DMS114 treated with DMSO at 0.1 percent for 48 hours (cell line): ENCODE results near the gene TSPAN9.

Experiments
- DNase-seq: peaks from one replicate; lab custom pipeline; 2025; ENCODE audit not compliant: unreplicated experiment; lab: John Stamatoyannopoulos, UW

TSPAN9 gene

DNA sequence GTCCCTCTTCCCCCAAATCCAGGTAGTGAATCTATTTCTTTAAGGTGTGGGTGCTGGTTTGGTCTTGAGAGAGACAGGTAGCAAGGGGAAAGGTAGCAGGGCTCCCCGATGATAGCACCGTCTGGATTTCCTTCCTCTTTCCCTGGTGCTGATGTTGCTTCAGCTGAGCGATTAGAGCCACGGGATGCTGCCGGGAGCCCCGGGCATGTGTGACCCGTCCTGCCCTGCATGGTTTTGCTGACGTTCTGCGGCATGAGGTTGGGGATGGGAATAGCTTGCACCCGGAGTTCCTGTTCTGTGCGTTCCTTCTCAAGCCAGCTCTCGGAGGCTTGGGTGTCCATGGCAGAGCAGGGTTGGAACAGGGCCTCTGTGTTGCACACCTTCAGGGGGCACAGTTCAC is 107.3 kb downstream of the TSPAN9 start:
- no peak for DNase-seq

DNA sequence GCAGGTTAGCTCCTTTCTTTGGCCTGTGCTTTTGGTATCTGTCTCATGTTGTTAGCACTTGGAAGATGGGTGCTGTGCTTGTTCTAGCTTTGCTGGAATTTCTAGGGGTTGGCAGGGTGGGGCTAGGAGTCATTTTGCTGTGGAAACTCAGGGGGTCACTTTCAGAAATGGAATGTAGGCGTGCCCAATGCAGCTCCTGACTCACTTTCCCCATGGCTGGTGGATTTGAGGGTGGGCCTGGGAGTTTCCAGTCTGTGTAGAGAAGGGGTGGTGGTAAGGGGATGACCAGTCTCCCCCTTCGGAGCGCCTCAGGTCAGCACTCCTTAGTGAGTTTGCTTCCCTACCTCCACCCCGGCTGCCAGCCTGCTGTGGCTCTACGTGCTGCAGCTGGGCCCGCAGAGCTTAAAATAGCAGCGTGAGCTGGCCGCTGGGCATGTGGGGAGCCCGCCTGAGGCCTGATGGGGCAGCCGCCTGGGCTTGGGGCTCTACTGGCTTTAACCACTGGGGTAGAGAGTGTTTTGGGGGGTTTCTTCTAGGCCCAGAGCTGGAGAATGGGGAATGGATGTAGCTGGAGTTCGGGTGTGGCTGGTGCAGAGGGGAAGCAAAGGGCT is 108.2 kb downstream of the TSPAN9 start:
- no peak for DNase-seq

DNA sequence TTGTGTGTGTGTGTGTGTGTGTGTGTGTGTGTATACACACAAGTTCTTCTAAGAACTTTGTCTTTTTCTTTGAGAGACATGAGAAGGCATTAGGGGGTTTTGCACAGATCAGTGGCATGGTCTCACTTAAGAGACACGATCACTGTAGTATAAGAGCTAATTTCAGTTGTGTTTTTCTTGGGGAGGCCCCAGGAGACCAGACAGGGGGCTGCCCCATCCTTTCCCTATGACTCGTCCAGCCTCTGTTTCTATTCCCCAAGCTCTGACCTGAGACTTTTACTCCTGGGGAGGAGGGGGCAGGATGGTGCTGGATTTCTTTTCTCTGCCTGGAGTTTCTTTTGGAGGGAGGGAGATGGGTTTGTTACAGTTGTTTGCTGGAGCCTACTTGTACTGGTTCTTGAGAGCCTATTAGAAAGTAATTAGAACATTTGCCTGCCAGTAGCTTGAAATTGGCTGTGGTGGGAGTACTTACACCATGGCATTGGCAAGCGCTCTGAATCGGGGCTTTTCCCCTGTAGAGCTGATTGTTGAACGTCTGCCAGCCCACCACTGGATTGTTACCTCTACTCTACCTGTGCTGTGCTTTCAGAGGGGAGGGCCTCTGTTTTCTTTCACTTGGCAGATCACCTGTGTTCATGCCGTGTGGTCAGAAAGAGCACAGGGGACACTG is 109.5 kb downstream of the TSPAN9 start:
- DNase-seq: no peak

DNA sequence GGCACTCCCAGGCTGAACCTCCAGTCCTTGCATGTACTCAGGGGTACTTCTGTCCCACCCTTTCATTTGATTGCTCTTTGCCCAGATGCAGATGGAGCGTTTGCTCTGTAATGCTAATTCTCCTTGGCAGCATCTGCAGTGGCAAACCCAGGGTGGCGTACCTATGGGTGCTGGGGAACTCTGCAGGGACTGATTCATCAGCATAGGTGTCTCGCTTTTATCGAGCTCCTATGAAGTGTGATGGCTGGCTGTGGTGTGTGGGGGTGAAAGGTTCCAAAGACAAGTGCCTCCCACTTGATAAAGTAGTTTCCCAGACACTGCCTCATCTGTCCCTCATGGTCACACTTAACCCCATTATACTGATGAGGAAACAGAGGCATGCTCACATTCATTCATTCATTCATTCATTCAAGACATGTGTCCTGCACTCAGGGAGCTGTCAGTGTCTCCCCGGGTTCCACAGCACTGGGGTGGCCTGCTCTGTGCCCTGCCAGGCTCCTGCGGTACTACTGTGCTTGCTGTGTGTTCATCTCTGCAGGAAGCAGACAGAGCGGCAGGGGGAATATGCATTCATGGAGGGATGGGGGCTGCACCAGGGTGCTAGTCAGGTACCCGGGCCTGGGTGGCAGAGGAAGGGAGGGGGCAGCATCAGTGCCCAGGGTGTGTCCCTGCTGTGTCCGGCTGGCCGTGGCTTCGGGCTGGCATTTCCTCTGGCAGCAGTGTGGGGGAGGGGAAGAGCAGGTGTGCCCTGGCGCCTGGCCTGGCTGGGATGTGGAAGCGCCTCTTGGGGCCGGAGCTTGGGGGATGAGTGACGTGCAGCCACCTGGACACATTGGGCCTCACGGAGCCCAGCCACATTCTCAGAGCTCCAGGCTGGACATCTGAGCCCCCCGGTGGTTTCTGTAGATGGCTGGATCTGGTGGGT is 110.9 kb downstream of the TSPAN9 start:
- DNase-seq: no peak

DNA sequence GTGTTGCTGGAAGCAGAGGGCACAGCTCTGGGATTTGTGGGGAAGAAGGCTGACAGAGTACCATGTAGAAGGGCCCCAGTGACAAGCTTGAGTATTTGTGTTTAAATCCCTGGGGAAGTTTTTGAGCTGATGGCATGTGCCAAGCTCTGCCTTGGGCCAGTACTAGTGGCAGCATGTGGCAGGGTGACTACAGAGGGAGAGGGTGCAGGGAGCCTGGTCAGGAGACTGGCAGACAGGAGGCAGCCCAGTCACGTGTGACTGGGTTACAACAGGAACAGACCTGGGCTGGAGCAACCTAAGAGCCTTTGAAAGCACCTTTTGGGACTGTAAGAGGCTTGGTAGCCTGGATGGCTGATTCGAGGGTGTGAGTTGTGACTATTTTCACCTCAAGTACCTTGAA is 112.1 kb downstream of the TSPAN9 start:
- DNase-seq: no peak

DNA sequence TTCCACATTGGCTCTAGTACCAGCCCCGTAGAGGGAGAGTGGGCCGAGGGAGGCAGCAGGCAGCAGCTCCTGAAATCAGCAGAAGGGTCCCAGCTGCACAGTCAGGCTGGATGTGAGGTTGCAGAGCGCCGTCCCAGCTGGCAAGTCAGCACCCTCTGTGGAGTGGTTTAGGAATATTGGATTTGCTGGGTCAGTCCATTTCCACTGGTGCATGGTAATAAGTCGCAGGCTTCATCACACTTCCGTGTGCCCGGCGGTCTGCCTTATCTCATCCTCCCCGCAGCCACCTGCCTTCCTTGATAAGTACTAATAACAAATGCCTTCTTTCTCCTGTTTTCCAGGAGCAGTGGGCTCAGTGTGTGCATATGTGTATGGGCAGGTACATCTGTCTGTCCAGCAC is 112.9 kb downstream of the TSPAN9 start:
- no peak for DNase-seq

DNA sequence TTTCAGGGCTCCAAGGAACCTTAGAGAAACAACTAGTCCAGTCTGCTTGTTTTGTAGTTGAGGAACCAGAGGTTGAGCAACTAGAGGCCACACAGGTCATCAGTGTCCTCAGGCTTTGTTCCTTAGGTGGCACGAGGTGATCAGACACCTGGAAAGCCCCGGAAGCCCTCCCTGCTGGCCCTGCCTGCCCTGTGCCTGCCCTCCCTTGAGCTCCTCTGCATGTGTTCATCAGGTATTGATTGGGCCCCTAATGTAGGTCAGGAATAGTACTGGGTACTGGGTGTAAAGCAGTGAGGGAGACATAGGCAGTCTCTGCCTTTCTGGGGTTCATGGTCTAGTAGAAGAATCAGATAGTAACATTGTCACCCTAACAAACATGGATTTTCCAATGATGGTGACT is 114.3 kb downstream of the TSPAN9 start:
- no peak for DNase-seq

DNA sequence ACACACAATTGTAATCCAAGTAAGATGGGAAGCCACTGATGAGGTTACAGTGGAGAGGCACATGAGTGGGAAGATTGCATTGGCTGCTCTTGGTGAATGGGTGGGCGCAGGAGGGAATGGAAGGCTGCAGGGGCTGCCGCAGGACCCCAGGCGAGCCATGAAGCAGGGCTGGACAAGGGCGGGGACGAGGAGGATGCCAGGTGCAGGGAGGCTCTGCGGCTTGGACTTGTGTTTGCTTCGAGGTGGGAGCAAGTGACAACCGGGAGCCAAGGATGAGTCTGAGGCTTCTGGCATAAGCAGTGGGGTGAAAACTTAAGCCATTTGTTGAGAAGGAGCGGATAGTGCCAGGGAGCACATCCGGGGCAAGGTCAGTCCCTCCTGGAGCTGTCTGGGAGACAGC is 115.0 kb downstream of the TSPAN9 start:
- no peak for DNase-seq

DNA sequence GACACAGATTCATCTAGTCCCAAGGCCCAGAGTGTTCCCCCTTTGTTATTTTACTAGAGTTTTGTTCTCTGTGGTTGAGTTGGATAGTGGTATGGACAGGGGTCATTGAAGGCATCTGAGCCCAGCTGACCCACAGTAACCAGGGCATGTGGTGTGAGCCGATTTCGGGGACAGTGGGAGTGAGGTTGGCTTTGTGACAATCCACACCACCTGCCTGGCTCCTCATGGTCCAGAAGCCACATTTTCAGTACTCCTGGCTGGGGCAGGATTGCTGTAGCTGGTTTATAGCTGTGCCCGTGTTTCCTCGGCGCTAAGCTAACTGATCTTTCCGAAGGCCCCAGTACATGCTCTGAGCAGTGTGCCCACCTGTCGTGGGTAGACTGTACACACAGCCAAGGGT is 116.0 kb downstream of the TSPAN9 start:
- DNase-seq: no peak

DNA sequence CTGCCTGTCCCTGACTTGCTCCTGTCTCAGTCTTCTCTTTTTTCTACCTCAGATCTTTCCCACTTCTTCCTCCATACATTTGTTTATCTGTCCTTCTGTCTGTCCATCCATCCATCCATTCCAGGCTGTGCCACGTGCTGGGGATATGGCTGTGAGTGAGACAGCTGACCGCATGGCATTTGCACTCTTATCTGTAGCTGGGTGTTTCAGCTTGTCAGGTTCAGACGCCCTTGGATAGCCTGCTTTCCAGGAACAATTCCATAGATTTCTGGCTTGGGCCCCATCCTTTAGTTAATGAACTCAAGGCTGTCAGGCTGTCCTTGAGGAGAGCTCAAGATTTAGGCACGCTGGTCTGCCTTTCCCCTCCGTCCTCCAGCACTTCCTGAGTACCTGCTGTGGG is 116.6 kb downstream of the TSPAN9 start:
- DNase-seq: no peak

DNA sequence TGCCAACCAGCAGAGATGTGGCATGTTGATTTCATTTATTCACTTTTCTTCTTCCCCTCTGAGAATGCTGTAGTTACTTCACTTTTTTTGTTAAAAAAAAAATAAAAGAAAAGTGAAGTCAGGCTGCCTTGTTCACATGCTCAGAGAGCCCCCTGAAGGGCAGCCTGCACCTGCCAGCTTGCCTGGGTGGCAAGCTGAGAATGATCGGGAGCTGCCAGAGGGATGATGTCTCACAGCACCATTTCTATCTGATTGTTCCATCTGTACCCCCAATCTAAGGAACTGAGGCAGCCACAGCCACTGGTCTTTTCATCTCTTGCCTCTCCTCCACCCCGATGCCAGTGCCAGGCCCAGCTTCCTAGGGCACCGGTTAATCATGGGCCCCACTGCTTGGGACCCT is 118.2 kb downstream of the TSPAN9 start:
- DNase-seq: no peak

DNA sequence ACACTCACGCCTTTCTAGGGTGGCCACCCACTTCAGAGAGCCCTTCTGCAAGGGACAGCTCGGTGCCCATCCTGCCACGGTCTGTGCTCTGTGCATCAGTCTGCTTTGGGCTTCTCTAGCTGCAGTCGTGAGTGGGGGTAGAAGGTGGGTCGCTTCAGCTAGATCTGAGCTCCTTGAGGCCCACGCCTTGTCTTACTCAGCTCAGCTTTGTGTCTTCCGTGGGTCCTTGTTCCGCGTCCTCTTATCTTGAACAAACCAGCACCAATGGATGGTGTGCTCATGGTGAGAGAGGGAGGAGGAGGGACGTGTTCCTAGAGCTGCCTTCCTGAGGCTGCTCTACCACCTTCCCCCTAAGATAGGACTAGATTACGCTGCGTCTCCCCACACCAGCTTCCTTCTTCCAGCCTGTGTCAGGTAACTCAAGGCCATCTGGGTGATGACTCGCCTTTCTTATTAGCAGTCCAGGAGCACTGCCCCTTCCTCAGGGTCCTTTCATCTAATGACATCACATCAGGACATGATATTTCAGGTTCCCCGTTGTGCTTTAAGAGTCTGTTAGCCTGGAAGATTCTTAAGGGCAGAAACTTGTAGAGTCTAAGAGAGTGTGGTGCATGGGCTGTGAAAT is 118.8 kb downstream of the TSPAN9 start:
- no peak for DNase-seq

DNA sequence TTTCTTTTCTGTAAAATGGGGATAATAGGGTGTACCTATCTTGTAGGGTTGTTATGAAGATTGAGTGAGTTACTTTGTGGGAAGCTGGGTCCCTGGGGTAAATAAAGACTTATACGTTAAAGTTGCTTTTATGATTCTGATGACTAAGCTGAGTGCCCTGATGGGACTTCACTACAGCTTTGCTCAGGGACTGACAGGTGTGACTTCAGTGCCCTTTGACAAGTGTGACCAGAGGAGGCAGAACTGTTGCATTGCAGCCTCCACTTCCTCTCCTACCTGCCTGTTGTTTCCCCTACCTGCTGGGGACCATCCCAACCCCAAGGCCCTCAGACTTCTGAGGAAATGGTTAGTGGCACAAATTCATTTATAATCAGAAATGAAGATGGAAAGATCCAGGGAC is 119.3 kb downstream of the TSPAN9 start:
- DNase-seq: no peak

DNA sequence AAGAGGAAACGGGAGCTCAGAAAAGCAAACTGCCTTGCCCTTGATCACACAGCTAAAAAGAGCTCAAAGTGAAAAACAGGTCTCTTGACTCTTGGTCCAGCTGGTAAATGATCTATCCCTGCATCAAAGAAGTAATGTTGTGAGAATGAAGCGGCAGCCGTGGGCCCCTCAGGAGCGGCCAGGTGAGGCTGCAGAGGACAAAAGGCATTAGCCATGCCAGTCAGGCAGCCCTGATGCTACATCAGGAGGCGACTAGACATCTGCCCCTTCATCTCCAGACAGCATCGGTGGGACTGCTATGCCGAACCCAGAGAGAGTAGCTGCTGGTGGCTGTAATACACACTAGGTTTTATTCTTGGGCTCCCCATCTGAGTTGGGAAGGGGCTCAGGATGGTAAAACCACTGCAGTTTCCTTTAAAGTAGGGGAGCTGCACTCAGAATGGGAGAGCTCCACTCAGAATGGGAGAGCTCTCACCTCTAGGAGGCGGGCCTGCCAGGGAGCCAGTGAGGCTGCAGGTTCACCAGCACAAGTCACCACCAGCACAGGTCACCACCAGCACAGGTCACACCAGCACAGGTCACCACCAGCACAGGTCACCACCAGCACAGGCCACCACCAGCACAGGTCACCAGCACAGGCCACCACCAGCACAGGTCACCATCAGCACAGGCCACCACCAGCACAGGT is 120.1 kb downstream of the TSPAN9 start:
- DNase-seq: no peak

DNA sequence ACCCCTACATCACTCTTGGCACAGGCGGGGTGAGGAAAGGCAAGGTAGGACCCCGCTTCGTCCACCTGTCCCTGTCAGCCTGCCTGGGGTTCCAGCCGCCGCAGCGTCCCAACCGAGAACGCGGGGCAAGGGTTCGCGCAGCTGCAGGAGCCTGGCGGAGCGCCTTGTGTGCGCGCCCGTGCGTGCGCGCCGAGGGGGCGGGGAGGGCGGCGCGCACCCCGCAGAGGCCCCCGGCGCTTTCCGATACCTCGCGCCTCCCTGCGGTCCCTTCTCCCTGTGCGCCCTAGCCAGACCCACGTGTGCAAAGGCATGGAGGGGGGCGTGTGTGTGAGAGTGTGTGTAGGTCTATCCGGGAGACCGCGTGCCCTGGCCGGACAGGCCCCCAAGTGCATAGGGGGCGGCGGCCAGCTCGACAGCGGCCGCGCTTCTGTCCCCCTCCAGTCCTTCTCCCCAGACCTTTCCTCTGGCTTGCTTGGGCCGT is 122.4 kb downstream of the TSPAN9 start:
- DNase-seq: no peak

DNA sequence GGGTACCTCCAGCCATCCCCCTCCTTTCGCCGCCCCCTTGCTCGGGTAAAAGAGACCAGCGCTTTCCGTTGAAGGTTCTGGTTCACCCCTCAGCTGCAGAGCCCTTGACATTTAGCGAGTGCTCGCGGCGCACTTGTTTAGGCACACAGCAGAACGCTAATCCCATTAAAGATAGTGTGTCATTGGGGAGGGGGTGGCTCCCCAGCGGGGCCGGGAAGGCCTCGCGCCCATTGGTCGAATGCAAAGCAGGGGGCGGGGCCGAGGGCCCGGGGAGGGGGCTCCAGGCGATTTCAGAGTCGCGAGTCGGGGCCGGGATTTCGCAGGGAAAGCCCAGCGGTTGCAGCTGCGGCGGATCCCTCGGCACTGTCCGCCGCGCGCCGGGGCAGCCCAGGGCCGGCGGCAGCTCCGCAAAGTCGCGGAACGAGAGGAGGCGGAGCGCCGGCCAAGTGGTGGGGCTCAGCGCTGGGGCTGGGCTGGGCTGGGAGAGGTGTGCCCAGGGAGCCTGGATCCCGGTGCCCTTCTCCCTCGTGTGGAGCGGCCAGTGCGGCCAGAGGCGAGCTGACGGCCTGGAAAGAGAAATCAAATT is 122.9 kb downstream of the TSPAN9 start:
- DNase-seq: peak; percentile 38

DNA sequence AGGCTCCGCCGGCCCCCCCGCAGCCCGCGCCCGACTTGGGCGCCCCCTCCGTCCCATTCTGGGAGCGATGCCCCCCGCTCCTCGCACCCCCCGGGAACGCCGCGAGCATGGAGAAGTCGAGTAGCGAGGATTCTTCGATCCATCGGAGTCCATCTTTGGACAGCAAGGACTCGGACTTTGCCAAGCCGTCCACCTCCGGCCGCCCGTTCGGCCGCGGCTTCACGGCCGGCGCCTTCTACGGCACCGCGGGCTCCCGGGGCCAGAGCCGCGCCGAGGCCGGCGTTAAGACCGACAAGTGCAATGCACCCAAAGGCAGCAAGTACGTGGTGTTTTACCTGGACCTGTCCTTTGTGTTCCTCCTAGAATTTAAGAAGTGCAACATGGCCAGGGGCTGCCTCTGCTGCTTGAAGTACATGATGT is 123.6 kb downstream of the TSPAN9 start:
- no peak for DNase-seq

DNA sequence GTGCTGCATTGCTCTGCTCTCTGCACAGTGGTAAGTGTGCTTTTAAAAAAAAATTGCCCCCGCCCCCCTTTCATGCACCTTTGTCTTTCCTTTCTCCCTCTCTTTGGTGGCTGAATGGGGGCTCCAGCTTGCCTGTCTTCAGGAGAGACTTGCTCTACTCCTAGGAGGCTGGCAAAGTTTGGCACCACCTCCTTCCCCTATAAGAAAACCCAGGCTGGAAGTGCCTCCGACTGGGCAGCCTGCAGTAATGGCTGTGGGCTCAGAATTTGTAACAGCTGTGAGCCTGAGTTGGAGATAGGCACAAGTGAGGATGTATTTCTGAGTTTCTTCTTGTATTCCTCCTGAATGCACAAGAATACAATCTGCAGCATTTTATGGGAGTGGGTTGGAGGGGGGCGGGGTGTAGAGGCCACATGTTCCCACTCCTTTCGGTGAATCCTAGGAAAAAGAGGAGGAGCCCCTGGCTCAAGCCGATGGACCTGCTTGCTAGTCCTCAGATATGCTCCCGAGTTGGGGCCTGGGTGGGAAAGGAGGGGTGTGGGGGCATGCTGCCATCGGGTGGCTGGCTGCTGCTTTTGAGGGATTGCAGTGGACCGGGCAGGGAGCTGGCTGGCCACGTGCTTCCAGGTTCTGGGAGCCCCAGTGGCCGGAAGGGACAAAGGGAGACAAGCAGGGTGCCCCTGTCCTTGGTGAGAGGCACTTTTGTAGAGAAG is 124.3 kb downstream of the TSPAN9 start:
- no peak for DNase-seq

DNA sequence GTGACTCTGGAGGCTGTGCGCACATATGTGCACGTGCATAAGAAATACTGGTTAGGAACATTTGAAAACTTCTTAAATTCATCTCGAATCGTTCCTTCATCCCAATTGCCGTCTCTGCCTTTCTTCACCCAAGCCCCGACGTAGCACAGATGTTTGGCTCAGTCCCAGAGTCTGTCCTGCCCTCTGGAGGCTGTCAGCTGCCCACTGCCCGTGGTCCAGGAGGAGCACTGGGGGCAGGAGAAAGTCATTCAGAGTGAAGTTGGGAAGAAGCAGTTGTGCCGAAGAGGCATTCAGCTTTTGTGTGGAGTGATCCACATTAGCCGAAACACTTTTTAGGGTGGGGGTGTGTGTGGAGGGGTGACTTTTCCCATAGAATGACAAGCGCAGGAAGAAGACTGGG is 124.9 kb downstream of the TSPAN9 start:
- DNase-seq: no peak
